Glomerular visceral epithelial cell (primary cell): Measurements from ENCODE around the gene LIX1L.

Source experiments
- DNase-seq: peaks from one replicate; pipeline ENCODE4 v3.0.0-alpha.2; 2016; ENCODE audit errors: extremely low spot score

The LIX1L gene

DNA sequence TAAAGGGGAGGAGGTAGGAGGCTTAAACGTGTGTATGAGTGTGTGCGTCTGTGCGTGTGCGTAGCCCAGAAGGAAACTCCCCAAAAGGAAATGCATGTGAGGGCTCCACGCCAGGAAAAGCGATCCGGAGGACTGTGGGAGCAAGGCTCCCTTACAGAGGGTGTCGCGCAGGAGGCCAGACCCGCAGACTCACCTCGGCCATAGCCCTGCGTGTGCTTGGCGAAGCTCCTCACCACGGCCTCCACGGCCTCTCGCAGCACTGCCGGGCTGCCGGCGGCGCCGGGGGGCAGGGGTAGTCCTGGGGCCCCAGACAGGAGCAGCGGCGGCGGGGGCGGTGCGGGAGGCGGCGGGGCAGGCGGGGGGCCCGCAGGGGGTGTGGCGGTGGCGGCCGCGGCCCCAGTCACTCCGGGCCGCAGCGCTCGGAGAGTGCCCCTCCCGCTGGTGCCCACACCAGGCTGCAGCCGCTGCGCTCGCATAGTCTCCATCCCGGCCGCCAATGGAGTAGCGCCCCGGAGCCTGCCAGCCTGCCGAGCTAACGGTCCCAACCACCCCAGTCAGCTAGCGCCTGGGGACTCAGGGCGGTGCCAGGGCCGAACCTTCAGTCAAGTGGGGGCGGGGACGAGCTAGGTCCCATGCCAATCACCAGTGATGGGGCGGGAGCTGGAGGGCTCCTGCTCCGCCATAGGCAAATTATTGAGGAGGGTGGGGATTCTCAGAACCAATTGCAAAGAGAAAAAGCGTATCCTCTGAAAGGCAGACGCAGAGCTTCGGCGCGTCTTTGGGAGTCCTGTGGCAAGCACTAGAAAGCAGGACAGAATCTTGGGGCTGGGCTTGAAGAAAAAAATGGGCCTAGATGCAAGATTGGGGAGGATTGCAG is at the start of gene LIX1L:
Gene LIX1L (minus strand): TSS at position 575 of the 877 bp plus-strand sequence. CDS start 90 bp downstream, at position 485.
- DNase-seq = peak; percentile 97

- DNase-seq = no peak
Measured at GRCh38 chr1:146001709-146002108, 43.9 kb upstream of the LIX1L start.

- no peak for DNase-seq
Measured at GRCh38 chr1:145999321-146000024, 41.7 kb upstream of the LIX1L start.

DNA sequence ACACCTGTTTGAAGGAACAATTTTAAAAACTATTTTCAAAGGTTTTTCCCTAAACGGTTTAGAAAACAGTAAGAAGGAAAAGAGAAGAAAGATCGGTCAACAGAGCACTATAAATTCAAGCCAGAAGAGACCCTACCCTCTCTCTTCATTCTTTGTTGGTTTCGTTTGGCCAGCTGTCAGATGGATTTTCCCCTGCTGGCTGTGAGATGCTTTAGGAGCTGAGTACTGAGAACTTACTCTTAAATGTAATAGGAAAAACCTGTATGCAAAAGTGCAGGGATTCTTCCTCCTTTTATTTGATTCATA is 39.9 kb upstream of the LIX1L start:
- DNase-seq = no peak

- DNase-seq = no peak
Measured at GRCh38 chr1:145997016-145997717, 39.4 kb upstream of the LIX1L start.

DNA sequence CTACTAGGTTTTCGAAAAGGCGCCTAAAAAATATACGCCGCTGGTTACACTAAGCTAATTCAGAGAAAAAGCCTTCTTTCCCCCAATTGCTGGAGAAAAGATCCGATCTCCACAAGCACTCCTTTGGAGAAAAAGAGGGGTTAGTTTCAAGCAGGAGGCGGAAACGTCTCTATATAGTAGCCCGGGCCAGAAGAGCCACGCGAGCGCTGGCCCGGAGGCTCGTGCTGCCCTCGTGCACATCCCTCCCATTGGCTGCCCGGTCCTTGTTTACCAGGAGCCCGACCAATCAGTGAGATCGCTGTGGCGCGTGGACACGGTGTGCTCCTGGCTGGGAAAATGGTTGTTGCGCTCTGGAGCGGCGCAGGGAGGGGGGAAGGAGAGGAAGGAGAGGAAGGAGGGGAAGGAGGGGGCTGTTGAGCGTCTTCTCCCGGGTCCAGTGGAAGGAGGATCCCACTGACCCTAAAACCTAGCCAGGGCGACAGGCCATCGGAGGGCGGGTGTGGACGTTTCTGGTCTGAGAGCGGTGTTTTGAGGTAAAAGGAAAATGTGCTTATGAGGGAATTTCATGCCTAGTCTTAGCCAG is 38.7 kb upstream of the LIX1L start, which contains the start of gene TXNIP:
Gene TXNIP (minus strand): TSS at position 147 of the 583 bp plus-strand sequence. CDS start 313 bp downstream, outside the sequence.
- DNase-seq = peak; percentile 97

GRCh38 chr1:145995964-145996432 is 38.2 kb upstream of the LIX1L start:
- DNase-seq = no peak

- DNase-seq = no peak
Measured at GRCh38 chr1:145995148-145995881, 37.5 kb upstream of the LIX1L start.

DNA sequence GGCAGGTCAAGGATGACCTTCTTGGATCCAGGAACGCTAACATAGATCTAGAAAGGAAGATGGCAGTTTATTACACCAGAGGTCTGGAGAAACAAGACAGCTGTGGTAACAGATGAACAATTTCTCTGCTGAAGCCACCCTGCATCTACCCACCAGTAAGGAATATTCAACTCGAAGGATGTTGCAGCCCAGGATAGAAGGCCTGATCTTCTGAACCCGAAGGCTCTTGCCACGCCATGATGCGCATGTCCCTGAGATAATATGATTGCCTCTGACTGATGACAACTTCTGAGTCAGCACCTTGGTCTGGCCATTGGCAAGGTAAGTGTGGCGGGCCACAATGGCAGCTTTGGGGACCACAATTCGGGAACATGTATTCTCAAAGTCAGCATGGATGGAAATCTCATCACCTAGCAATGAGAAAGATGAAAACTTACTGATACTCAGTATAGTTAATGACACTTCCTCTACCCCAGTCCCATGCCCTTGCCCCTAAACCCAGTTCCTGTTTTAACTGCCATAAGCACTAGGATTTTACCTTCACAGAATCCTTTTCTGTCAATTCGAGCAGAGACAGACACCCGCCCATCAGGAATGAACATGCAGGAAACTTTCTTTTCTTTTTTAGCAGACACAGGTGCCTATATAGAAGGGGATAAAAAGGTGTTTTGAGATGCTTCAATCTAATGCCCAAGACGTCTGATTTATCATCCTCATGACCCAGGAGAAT is 36.7 kb upstream of the LIX1L start:
- no peak for DNase-seq

DNA sequence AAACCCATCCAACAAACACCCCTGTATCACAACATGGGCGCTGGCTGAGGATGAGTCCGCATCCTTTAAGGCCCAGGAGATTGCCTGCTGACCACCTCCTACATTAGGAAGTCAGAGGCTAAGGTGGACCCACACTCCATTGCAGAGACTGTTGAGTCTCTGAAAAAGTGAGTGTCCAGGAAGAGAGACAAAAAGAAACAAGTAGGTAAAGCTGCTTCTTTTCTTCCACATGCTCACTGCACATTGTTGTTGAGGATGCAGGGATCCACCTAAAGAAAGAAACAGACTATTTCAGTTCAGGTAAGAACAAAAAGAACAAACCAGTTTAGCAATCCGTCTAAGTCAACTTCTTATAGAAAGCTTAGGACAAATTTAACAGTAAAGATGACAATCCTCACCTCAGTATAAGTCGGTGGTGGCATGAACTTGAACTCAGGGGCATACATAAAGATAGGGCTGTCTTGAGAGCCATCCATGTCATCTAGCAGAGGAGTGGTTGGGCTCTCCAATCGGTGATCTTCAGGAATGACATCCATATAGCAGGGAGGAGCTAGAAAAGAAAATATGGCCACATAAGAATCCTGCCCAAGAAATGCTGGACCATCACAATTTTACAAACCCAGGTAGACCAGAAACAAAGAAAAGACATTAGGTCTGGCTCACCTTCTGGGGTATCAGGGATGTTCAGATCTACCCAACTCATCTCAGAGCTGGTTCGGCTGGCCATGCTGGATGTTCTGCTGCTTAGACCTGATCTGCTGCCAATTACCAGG is 36.0 kb upstream of the LIX1L start:
- DNase-seq = no peak

GRCh38 chr1:145992958-145993617 is 35.3 kb upstream of the LIX1L start:
- no peak for DNase-seq

- no peak for DNase-seq
Measured at GRCh38 chr1:145992502-145992936, 34.7 kb upstream of the LIX1L start.

- no peak for DNase-seq
Measured at GRCh38 chr1:145991735-145992412, 34.1 kb upstream of the LIX1L start.

DNA sequence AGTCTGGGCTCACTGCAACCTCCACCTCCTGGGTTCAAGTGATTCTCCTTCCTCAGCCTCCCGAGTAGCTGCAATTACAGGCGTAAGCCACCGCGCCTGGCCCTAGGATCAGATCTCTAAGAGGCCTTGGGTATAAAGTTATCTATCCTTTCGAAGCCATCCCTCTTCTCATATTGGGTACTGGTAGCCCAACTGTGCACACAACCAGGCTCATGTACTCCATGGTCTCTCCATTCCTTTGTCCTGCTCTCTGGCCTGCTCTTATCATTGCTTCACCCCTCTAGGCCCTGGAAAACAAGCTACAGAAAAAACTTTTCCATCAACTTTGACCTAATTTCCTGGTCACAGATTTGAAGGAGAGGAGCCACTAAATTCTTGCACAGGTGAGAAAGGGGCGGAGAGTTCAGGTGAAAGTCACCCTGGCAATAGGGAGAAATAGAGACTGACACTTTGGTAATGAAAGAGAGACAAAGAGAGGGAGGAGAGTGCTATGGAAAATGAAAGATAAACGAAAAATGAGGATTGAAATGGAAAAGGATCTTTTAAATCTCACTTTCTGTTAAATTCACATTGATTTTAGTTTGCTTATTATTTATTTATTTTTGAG is 32.5 kb upstream of the LIX1L start:
- DNase-seq = no peak

- no peak for DNase-seq
Measured at GRCh38 chr1:145988773-145989172, 31.0 kb upstream of the LIX1L start.

- no peak for DNase-seq
Measured at GRCh38 chr1:145987926-145988325, 30.1 kb upstream of the LIX1L start.

DNA sequence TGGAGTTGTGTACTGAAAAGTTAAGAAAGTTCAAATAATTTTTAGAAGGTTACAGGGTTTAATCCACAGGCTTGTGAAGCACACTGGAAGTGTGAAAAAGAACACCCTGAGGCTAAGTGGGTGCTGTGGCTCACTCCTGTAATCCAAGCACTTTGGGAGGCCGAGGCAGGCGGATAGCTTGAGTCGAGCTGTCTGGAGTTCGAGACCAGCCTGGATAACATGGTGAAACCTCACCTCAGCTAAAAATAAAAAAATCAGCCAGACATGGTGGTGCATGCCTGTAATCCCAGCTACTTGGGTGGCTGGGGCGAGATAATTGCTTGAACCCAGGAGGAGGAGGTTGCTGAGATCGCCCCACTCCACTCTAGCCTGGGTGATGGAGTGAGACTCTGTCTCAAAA is 28.7 kb upstream of the LIX1L start:
- no peak for DNase-seq
